Measurements from ENCODE around the gene PDE4D.
"Not testable (repeated sequence)": the region's sequence is repeated elsewhere in the genome, so short reads cannot be mapped to it uniquely, and the experiment has no call there.

PDE4D gene

DNA sequence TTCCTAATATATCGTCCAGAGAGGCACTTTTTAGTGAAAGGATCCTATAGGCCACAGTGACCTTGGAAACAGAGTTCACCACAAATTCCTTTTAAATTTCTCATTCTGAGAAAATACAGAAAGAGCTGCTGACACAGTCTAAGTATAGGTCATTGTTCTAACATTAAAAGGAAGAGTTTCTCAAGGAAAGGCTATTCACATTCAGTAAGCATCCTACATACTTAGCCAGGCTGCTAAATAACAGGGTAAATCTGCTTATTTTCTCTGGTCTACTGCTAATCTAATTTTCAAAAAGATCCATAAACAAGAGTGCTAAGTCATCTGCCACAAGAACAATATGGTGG, 313.7 kb downstream of the PDE4D start:
- FAIRE-seq (no peak), DNase-seq (ENCODE audit: insufficient read length) (no peak)
- TF ChIP-seq POLR2A (IDR thresholded peaks at IDR 0.05; ENCODE audit: low read depth, low read length) = no peak
- TF ChIP-seq POLR2AphosphoS5 (IDR thresholded peaks at IDR 0.05; ENCODE audit: low read depth, low read length) = no peak
- no peak for TF ChIP-seq TAF1 (IDR thresholded peaks at IDR 0.05; ENCODE audit: borderline replicate concordance, low read depth, low read length)

DNA sequence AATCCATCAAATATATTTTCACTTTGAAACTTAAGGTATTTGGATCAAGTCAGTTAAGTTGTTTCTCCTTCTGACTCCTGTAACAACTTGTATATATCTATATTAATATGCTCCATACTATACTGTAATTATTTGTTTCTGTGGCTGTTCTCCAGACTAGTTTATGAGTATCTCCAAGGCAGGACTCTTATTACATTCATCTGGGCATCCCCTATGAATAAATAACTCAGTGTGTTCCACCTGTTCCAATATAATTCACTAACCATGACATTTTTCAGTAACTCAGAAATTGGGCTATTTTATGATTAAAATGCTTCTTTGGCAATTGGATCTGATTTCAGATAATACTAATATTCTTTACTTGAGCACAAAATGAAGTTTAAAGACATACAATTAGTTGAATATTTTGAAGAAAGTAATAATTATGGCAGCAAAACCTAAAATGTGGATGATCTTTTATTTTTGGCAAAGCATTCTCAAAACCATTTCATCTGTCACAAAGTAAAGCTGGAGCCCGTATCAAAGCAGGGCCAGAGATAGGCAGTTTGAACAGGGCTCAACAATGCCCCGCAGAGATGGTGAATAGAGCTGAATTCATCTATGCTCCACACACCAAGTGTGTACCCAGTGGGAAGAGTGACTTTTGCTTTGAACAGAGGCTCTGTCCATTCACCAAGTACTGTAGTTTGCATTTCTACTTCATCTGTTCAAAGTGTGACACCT, 314.3 kb downstream of the PDE4D start:
- FAIRE-seq (no peak), DNase-seq (ENCODE audit: insufficient read length) (no peak)
- TF ChIP-seq TAF1 (IDR thresholded peaks at IDR 0.05; ENCODE audit: borderline replicate concordance, low read depth, low read length) = no peak
- no peak for TF ChIP-seq POLR2AphosphoS5 (IDR thresholded peaks at IDR 0.05; ENCODE audit: low read depth, low read length)
- TF ChIP-seq POLR2A (IDR thresholded peaks at IDR 0.05; ENCODE audit: low read depth, low read length) = no peak

DNA sequence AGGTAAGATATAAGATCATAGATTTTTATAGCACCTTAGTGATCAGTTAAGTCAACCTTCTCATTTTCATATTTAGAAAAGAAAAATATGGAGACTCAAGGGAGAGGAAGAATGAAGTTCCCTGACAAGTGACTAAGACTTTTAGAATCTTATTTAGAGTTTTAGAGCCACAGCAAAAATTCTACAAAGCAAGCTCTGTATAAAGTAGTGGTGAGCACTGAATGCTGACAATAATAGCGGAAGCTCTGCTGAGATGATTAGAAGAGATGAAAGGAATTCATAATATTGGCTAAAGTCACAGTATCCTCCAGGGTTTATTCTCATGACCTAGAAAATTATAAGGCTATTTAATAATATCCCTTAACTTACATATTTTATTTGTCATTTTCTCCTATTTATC, 316.0 kb downstream of the PDE4D start:
- DNase-seq (ENCODE audit: insufficient read length) = no peak
- TF ChIP-seq TAF1 (IDR thresholded peaks at IDR 0.05; ENCODE audit: borderline replicate concordance, low read depth, low read length) (no peak), POLR2AphosphoS5 (IDR thresholded peaks at IDR 0.05; ENCODE audit: low read depth, low read length) (no peak), POLR2A (IDR thresholded peaks at IDR 0.05; ENCODE audit: low read depth, low read length) (no peak)
- FAIRE-seq = no peak

DNA sequence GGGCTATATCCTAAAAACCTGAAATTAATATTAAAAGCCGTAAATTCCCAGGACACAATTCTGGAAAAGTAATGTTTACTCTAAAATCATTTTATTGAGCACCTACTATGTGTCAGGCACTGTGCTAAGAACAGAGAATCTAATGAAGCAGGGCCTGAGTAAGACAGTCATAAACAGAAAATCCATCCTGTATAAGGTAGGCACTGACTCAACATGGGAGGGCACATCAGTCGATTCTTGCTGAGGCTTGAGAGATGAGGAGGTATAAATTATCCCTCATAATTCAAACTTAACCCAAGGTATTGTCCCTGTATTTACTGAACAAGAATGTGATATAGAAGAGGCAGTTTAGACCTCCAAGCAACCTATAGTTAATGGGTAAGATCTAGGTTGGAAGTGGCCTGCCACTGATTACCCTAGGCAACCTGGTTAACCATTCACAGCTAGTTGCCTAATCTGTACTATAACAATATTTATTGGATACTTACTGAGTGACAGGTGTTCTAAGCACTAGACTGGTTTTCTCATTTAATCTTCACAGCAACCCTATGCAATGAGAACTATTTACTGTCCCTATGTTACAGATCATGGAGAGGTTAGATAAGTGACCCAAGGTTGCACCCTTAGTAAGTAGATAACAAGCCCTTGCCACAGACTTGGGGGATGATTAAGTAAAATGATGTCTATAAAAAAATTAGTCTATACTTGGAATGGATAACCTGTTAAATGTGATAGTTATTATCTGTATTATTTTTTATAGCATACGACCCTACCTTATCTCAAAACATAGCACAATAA, 317.7 kb downstream of the PDE4D start:
- DNase-seq (ENCODE audit: insufficient read length) (no peak), FAIRE-seq (no peak)
- TF ChIP-seq POLR2AphosphoS5 (IDR thresholded peaks at IDR 0.05; ENCODE audit: low read depth, low read length) (no peak), TAF1 (IDR thresholded peaks at IDR 0.05; ENCODE audit: borderline replicate concordance, low read depth, low read length) (no peak), POLR2A (IDR thresholded peaks at IDR 0.05; ENCODE audit: low read depth, low read length) (no peak)

DNA sequence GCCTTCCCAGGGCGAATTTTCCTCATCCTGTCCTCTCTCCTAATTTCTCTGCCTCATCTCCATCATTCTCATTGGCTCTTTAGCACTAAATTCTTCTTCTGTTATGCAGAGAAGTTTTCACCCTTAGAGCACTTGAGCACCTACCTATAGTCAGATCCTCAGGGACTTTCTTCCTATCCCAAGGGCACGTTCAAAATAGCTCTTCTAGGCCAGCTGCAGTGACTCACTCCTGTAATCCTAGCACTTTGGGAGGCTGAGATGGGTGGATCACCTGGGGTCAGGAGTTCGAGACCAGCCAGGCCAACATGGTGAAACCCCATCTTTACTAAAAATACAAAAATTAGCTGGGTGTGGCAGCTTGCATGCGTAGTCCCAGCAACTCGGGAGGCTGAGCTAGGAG, 320.0 kb downstream of the PDE4D start:
- FAIRE-seq; DNase-seq (ENCODE audit: insufficient read length): not testable (repeated sequence)

DNA sequence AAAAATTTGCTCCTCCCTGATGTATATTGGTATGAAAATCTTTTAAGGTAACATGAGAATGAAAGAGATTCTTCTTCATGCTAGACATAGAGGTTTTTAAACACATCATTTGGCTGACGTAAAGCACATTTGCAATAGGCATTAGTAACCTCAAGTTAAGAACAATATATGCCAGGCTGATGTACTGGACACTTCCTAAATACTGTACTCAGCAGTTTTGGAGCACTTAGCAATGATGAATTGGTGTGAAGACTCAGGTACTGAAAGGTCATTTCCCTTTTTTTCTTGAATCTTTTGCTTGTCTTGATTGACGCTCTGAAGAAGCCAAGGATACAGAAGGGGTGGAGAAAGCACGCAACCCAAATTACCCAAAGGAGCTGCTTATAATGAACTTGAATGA, 322.5 kb downstream of the PDE4D start:
- FAIRE-seq = no peak
- no peak for DNase-seq (ENCODE audit: insufficient read length)
- TF ChIP-seq TAF1 (IDR thresholded peaks at IDR 0.05; ENCODE audit: borderline replicate concordance, low read depth, low read length) (no peak), POLR2AphosphoS5 (IDR thresholded peaks at IDR 0.05; ENCODE audit: low read depth, low read length) (no peak), POLR2A (IDR thresholded peaks at IDR 0.05; ENCODE audit: low read depth, low read length) (no peak)

DNA sequence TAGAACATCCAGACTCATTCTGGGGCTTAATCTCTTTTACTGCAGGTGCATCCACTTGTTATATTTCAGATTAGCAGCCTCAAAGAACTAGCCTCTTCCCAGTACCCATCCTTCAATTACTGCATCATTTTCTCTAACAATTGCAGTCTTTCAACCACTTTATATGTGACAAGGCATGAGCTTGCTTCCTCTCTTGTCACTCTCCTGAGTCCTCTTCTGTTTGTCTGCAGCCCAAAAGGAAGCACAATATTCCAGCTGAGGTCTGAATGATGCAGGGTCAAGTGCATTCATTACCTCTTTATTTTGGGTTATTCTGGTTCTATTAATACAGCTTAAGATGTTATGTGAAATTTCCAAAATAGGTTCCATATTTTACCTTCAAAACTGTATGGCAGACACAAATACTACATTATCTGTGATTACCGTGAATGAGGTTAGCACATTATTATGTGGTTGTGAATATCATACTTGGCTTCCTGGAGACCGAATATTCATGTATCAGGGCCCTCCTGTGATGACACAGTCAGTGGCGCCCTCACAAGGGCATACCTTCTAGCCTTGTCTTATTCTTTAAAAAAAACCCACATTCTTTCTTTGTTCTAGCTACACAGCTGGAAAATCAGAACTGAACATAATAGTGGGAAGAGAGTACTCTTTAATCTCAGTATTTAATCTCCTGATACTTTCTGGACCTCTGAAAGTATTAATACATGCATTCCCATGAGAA, 323.8 kb downstream of the PDE4D start:
- FAIRE-seq (no peak), DNase-seq (ENCODE audit: insufficient read length) (no peak)
- TF ChIP-seq POLR2A (IDR thresholded peaks at IDR 0.05; ENCODE audit: low read depth, low read length) (no peak), TAF1 (IDR thresholded peaks at IDR 0.05; ENCODE audit: borderline replicate concordance, low read depth, low read length) (no peak), POLR2AphosphoS5 (IDR thresholded peaks at IDR 0.05; ENCODE audit: low read depth, low read length) (no peak)

DNA sequence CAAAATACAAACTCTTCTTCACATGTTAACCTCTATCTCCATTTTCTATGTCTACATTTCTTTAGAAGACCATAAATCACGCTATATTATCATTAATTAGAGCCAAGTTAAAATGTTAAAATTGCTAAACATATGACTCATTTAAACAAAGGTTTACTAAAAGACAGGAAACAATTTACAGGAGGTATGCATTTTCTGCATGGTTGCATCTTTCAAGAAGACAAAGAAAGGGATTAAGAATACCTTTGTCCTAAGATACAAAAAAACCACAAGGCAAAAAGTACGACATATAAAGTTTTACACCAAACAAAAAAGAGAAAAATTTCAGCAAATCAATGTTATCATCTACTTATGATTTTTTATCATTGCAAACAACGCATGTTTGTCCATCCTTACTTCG, 324.4 kb downstream of the PDE4D start:
- FAIRE-seq (no peak), DNase-seq (ENCODE audit: insufficient read length) (no peak)
- no peak for TF ChIP-seq POLR2A (IDR thresholded peaks at IDR 0.05; ENCODE audit: low read depth, low read length)
- TF ChIP-seq TAF1 (IDR thresholded peaks at IDR 0.05; ENCODE audit: borderline replicate concordance, low read depth, low read length) = no peak
- TF ChIP-seq POLR2AphosphoS5 (IDR thresholded peaks at IDR 0.05; ENCODE audit: low read depth, low read length) = no peak

DNA sequence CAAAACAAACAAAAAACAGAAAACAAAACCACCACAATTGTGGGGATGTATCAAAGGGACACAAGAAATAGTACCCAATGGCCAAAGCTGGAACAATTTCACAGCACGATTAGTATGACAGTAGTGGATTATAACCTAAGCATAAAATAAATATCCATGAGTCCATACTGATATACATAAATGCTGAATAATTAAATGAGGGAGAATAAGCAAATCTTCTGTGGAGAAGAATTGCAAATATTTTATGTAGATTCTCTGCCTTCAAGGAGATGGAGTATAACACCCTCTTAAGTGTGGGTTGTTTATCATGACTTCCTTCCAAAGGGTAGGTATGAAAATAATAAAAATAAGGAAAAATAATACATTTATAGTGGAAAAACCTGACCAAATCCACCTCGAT, 325.4 kb downstream of the PDE4D start:
- FAIRE-seq (no peak), DNase-seq (ENCODE audit: insufficient read length) (no peak)

DNA sequence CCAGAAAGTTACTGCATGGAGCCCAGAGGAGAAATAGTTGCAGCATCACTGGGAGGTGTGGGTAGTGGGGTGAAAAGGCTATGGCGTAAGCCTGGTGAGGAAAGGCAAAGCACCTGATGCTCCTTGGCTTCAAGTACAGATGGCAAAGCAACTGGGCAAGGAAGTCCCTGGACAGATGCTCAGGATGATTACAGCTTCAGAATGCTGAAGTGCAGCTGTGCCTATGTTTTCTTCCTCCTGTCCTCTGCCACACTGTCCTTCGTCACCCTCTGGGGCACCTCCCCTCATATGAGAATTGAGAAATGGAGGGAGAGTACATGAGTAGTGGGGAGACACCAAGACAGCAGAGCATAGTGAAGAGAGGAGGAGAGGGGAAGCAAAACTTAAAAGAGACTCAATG, 328.0 kb downstream of the PDE4D start:
- no peak for DNase-seq (ENCODE audit: insufficient read length)
- TF ChIP-seq POLR2A (IDR thresholded peaks at IDR 0.05; ENCODE audit: low read depth, low read length) (no peak), POLR2AphosphoS5 (IDR thresholded peaks at IDR 0.05; ENCODE audit: low read depth, low read length) (no peak), TAF1 (IDR thresholded peaks at IDR 0.05; ENCODE audit: borderline replicate concordance, low read depth, low read length) (no peak)
- no peak for FAIRE-seq

More for the DNA sequence above, 325.4 kb downstream of the PDE4D start:
- no peak for TF ChIP-seq TAF1 (IDR thresholded peaks at IDR 0.05; ENCODE audit: borderline replicate concordance, low read depth, low read length)
- no peak for TF ChIP-seq POLR2A (IDR thresholded peaks at IDR 0.05; ENCODE audit: low read depth, low read length)
- no peak for TF ChIP-seq POLR2AphosphoS5 (IDR thresholded peaks at IDR 0.05; ENCODE audit: low read depth, low read length)

DNA sequence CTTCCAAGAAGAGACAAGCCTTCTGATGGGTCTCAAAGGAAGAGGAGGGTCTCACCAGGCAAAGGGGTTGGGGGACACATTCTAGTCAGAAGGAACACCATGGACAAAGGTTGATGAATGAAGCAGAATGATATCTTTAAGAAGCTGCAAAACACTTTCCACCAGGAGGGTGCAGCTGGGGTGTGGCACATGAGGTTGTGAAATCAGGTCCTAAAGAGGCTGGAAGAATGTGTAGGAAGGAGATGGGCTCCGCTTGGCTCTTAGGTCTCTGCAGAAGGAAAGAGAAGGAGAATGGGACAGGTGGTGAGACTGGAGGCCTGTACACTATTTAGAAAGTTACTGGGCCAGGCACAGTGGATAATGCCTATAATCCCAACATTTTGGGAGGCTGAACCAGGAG, 328.6 kb downstream of the PDE4D start:
- no peak for TF ChIP-seq POLR2A (IDR thresholded peaks at IDR 0.05; ENCODE audit: low read depth, low read length)
- TF ChIP-seq POLR2AphosphoS5 (IDR thresholded peaks at IDR 0.05; ENCODE audit: low read depth, low read length) = no peak
- no peak for TF ChIP-seq TAF1 (IDR thresholded peaks at IDR 0.05; ENCODE audit: borderline replicate concordance, low read depth, low read length)
- FAIRE-seq = no peak
- DNase-seq (ENCODE audit: insufficient read length) = no peak
